ENCODE data around the gene TXNDC9. TPM values are rescaled to one million over a fixed set of nuclear protein-coding genes. Genes with fewer than 3 reads are reported as not detected.

Gene TXNDC9
- total and polyA plus RNA-seq, 2 of the 8 experiments (the other 6 are each of a cell fraction or from before 2014, with no cell fraction given): 12.9 to 35.6 TPM

GRCh38 chr2:99297994-99298393 lies 38.1 kb downstream of the TXNDC9 start (continued):
- TF ChIP-seq GABPA (IDR thresholded peaks at IDR 0.05; ENCODE audit: borderline replicate concordance, insufficient read depth, low read length): no peak
- TF ChIP-seq EZH2 (IDR thresholded peaks at IDR 0.05; ENCODE audit: low read depth, low read length, severe bottlenecking): no peak
